Smooth muscle cell of the brain vasculature (primary cell): ENCODE results near the gene TAS2R8.
A peak's percentile ranks its signal among the peaks of the same experiment; 100 is the strongest.
"Not testable (repeated sequence)": the region's sequence is repeated elsewhere in the genome, so short reads cannot be mapped to it uniquely, and the experiment has no call there.

Experiments used
- DNase-seq: peaks from one replicate; pipeline ENCODE4 v3.0.0-alpha.2; 2012; ENCODE audit warnings: low read depth, low spot score

Gene TAS2R8, protein sequence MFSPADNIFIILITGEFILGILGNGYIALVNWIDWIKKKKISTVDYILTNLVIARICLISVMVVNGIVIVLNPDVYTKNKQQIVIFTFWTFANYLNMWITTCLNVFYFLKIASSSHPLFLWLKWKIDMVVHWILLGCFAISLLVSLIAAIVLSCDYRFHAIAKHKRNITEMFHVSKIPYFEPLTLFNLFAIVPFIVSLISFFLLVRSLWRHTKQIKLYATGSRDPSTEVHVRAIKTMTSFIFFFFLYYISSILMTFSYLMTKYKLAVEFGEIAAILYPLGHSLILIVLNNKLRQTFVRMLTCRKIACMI

GRCh38 chr12:10807186-10807585, at the start of gene TAS2R8:
Gene TAS2R8 (minus strand): TSS chr12:10807286. CDS start chr12:10806980, 306 bp downstream.
- DNase-seq: no peak

DNA sequence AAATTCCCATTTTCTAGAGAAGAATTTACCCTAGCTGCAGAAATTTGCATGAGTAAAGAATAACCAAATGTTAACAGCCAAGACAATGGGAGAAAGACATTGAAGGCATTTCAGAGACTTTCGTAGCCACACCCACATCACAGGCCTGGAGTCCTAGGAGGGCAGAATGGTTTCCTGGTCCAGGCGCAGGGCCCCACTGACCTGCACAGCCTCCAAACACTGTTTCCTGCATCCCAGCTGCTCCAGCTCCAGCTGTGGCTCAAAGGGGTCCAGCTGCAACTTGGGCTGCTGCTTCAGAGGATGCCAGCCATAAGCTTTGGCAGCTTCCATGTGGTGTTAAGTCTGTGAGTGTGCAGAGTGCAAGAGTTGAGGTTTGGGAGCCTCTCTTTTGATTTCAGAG, 48.7 kb upstream of the TAS2R8 start:
- DNase-seq: no peak

DNA sequence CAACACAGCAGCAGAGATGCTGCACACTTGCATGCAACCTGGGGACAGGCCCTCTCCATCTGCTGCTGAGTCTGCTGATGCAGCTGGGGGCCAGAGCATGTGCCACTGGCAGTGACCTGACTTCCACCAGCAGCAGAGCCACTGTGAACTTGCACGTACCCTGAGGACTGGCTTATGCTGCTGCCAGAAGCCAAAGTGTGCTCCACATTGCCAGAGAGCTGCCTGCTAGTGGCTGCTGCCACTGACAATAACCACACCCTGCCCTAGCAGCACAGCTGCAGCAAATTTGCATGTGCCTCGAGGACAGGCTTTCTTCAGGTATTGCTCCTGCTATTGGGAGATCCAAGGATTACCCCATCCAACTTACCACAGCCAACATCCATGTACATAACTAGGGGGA, 46.7 kb upstream of the TAS2R8 start:
- DNase-seq: no peak

GRCh38 chr12:10851243-10851858, 44.3 kb upstream of the TAS2R8 start:
- no peak for DNase-seq

DNA sequence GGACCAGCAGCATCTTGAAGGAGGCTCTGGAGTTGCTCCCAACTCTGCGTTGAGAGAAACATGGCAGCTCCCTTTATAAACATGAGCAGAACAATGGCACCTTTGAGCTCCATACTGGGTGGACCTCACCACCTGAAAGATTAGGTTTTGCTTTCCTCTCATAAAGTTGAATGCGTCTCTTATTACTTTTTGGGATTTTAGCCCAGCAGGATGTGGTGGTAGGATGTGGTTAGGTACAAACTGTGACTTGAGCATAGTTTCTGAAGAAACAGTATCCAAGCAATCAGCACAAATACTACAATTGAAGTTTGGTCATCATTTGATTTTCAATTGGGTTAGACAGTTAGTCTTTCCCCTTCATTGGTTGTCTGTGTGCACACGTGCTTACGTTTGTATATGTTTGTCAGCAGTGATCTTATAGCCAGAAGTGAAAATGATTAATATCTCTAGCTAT, 42.4 kb upstream of the TAS2R8 start, which contains the start of gene PRR4:
PRR4 (minus strand) TSS at position 51 of the 454 bp plus-strand sequence; CDS start at position 13, 38 bp downstream.
- no peak for DNase-seq

- no peak for DNase-seq
Observed at GRCh38 chr12:10847744-10848143, 40.7 kb upstream of the TAS2R8 start.

- no peak for DNase-seq
Observed at GRCh38 chr12:10842862-10843261, 35.8 kb upstream of the TAS2R8 start.

- DNase-seq: no peak
Observed at GRCh38 chr12:10838461-10838860, 31.4 kb upstream of the TAS2R8 start.

DNA sequence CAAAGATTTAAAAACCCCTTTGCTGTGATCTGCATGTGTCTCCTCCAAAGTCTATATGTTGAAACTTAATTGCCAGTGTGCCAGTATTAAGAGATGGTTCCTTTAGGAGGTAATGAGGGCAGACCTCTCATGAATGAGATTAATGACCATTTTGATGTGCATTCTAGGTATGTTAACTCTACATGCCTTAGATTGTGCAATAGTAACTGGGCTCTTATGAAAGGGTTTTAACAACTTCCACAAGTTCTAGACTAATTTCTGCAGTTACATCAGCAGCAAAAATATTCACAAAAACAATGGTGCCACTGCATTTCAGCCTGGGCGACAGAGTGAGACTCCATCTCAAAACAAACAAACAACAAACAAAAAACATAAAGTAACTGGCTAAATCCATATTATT, 22.9 kb upstream of the TAS2R8 start:
- no peak for DNase-seq

- DNase-seq: no peak
Observed at GRCh38 chr12:10826258-10826657, 19.2 kb upstream of the TAS2R8 start, which contains the start of gene TAS2R10. Gene TAS2R10 (minus strand): TSS chr12:10826358. CDS start chr12:10826269, 89 bp downstream.

GRCh38 chr12:10824957-10825356, 17.9 kb upstream of the TAS2R8 start:
- no peak for DNase-seq

GRCh38 chr12:10811883-10812536, 4.9 kb upstream of the TAS2R8 start:
- no peak for DNase-seq

GRCh38 chr12:10810068-10810467, 3.0 kb upstream of the TAS2R8 start, which contains the start of gene TAS2R9:
Gene TAS2R9 (minus strand): TSS chr12:10810168. CDS start chr12:10810075, 93 bp downstream.
- DNase-seq: no peak

- no peak for DNase-seq
Observed at GRCh38 chr12:10802587-10802986, 4.5 kb downstream of the TAS2R8 start, which contains the start of gene TAS2R7. Gene TAS2R7 (minus strand): TSS chr12:10802627. CDS start chr12:10802570, 57 bp downstream.

GRCh38 chr12:10801741-10802140, 5.3 kb downstream of the TAS2R8 start:
- no peak for DNase-seq

DNA sequence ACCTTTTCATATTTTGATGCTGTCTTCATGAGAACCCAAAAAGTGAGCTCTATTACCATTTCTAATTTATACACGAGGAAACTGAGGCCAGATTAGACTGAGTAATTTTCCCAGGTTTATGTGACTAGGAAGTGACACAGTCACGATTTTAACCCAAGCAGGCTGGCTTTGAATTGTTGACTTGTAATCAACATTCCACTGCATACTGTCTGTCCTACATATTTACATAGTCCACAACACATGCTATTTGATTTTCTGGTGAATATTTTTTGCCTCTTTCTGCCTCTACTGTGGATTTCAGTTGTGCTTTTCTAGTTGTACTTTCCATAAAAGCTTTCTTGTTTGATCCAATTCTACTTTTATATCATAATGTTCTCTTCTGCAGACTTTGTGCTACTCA, 12.9 kb downstream of the TAS2R8 start:
- no peak for DNase-seq

- DNase-seq: not testable (repeated sequence)
Observed at GRCh38 chr12:10791769-10792168, 15.3 kb downstream of the TAS2R8 start.

- no peak for DNase-seq
Observed at GRCh38 chr12:10783252-10783651, 23.8 kb downstream of the TAS2R8 start.

GRCh38 chr12:10779103-10779502, 28.0 kb downstream of the TAS2R8 start:
- DNase-seq: no peak

DNA sequence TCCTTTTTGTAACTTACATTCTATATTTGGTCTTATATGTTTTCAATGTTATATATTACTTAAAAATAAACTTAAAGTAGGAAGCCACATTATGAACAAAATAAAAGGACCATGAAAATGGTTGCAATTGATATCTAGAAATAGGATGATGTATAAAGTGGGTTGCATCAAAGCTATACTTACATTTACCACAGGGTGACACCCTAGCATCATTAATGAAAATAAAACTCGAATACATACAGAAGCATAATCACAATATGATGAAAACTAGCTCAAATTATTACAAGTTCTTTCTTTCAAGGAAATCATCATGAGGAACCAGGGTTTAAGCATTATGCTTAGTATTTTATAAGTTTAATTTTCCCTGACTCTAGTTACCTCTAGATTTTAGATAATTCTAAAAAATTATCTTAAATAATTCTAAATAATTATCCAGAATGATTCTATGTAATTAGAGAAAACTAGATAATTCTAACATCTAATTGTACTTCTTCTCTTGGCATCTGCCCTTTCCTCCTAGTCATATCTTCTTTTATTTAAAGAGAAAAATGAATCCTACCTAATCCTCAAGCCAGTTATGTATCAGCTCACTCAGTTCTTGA, 35.9 kb downstream of the TAS2R8 start:
- DNase-seq: peak; percentile 26

DNA sequence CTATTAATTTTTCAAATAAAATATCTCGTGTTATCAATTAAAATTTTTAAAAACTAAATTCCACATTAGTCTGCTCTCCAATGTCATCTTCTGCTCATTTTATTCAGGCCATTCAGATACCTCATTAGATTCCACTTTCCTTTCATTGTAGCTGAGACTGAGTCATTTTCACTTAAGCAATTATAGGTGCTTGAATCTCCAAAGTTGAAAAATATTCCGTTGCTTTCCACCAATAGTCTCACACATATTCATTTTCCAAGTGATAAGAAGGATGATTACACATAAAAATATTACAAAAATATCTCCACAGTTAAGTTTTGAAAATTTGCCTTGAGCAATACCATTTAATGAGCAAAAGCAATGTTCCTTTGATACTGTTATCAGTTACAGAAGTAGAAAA, 47.4 kb downstream of the TAS2R8 start:
- no peak for DNase-seq

- DNase-seq: no peak
Observed at GRCh38 chr12:10756194-10756593, 50.9 kb downstream of the TAS2R8 start.
